Liver (tissue), 9 donors: ENCODE data around the gene PARD3. TPM values are rescaled to one million over a fixed set of nuclear protein-coding genes. Genes with fewer than 3 reads are reported as not detected.

Experiments used
- DNase-seq: peaks from one replicate; pipeline ENCODE4 v3.0.0-alpha.2; 2017; ENCODE audit warnings: low spot score
- H3K27ac ChIP-seq, 2 donors: one replicate each; pipeline ENCODE4 v1.7.0; 2013; ENCODE audit warnings: inconsistent platforms in 2 of 2, low read length in 2 of 2, control low read depth in 1 of 2, low read depth in 1 of 2, mild to moderate bottlenecking in 1 of 2
- H3K27me3 ChIP-seq, 4 donors: one replicate each; pipeline versions ENCODE4 v1.6.1 to v1.7.0; 2013; ENCODE audit warnings: low read length in 3 of 4, inconsistent platforms in 1 of 4, mild to moderate bottlenecking in 1 of 4, moderate library complexity in 1 of 4; ENCODE audit not compliant: control insufficient read depth in 4 of 4, insufficient read depth in 4 of 4
- H3K36me3 ChIP-seq, 4 donors: one replicate each; pipeline versions ENCODE4 v1.6.1 to v1.7.0; 2013; ENCODE audit warnings: low read length in 3 of 4, mild to moderate bottlenecking in 3 of 4, low read depth in 1 of 4, moderate library complexity in 1 of 4; ENCODE audit not compliant: control insufficient read depth in 4 of 4, insufficient read depth in 3 of 4
- H3K4me1 ChIP-seq, 4 donors: one replicate each; pipeline versions ENCODE4 v1.6.1 to v1.7.0; 2013; ENCODE audit warnings: low read length in 3 of 4, mild to moderate bottlenecking in 3 of 4, moderate library complexity in 1 of 4; ENCODE audit not compliant: control insufficient read depth in 4 of 4, insufficient read depth in 4 of 4
- H3K4me3 ChIP-seq, 3 donors: one replicate each; pipeline versions ENCODE4 v1.6.1 to v1.7.0; 2013; ENCODE audit warnings: low read length in 3 of 3, control low read depth in 1 of 3, low read depth in 1 of 3, mild to moderate bottlenecking in 1 of 3
- H3K9ac ChIP-seq, 2 donors: one replicate each; pipeline ENCODE4 v1.7.0; 2013; ENCODE audit warnings: low read length in 2 of 2, mild to moderate bottlenecking in 2 of 2, moderate library complexity in 2 of 2, control low read depth in 1 of 2, low read depth in 1 of 2
- H3K9me3 ChIP-seq, 4 donors: one replicate each; pipeline versions ENCODE4 v1.6.1 to v1.7.0; 2013; ENCODE audit warnings: low read length in 3 of 4; ENCODE audit not compliant: control insufficient read depth in 4 of 4
- EGR1 ChIP-seq, 2 donors: IDR thresholded peaks; 2 replicates each; pipeline ENCODE4 v1.6.1; 2016 to 2018; ENCODE audit warnings: antibody characterized with exemption in 2 of 2, low read depth in 2 of 2
- FOXA1 ChIP-seq: IDR thresholded peaks from 2 replicates; pipeline ENCODE4 v1.6.1; 2016; ENCODE audit warnings: antibody characterized with exemption
- FOXA2 ChIP-seq: IDR thresholded peaks from 2 replicates; pipeline ENCODE4 v1.6.1; 2016; ENCODE audit warnings: antibody characterized with exemption
- GABPA ChIP-seq, 2 donors: IDR thresholded peaks in 1 of 2; conservative IDR thresholded peaks in 1 of 2; 2 replicates each; pipeline ENCODE4 v1.6.1; 2016; ENCODE audit warnings: antibody characterized with exemption in 2 of 2, mild to moderate bottlenecking in 1 of 2, moderate library complexity in 1 of 2
- HNF4A ChIP-seq, 2 donors: conservative IDR thresholded peaks; 2 replicates each; pipeline ENCODE4 v1.6.1; 2016; ENCODE audit warnings: antibody characterized with exemption in 2 of 2, mild to moderate bottlenecking in 2 of 2
- HNF4G ChIP-seq: IDR thresholded peaks from 2 replicates; pipeline ENCODE4 v1.6.1; 2016; ENCODE audit warnings: antibody characterized with exemption
- JUND ChIP-seq, 2 donors: IDR thresholded peaks; 2 replicates each; pipeline ENCODE4 v1.6.1; 2016; ENCODE audit warnings: antibody characterized with exemption in 2 of 2
- NR2F2 ChIP-seq: IDR thresholded peaks from 2 replicates; pipeline ENCODE4 v1.6.1; 2016; ENCODE audit warnings: antibody characterized with exemption
- RAD21 ChIP-seq, 2 donors: IDR thresholded peaks; 2 replicates each; pipeline ENCODE4 v1.6.1; 2016; ENCODE audit warnings: antibody characterized with exemption in 2 of 2, mild to moderate bottlenecking in 2 of 2
- RXRA ChIP-seq, 2 donors: IDR thresholded peaks; 2 replicates each; pipeline ENCODE4 v1.6.1; 2017 to 2018; ENCODE audit warnings: antibody characterized with exemption in 2 of 2, mild to moderate bottlenecking in 1 of 2
- SP1 ChIP-seq: IDR thresholded peaks from 2 replicates; pipeline ENCODE4 v1.6.1; 2018; ENCODE audit warnings: antibody characterized with exemption, mild to moderate bottlenecking
- TAF1 ChIP-seq: conservative IDR thresholded peaks from 2 replicates; pipeline ENCODE4 v1.6.1; 2016; ENCODE audit warnings: antibody characterized with exemption, mild to moderate bottlenecking
- YY1 ChIP-seq: IDR thresholded peaks from 2 replicates; pipeline ENCODE4 v1.6.1; 2016; ENCODE audit warnings: antibody characterized with exemption, mild to moderate bottlenecking
- WGBS: extraction: QIAGEN DNeasy Blood & Tissue Kit; methylation state at CpG from one replicate; pipeline ENCODE4 v1.1.7; 2013; 5-methylcytosine and 5-hydroxymethylcytosine counted together
- polyA plus RNA-seq, 2 donors: library from polyadenylated mRNA; stranded (reverse) in 1 of 2; unstranded in 1 of 2; fragments of 200-250 nt in 1 of 2; fragments of >200 nt in 1 of 2; fragmentation: Nextera tagmentation in 1 of 2; extraction: Ambion mirVana in 1 of 2; gene quantifications; one replicate each; pipeline versions ENCODE4 v1.2.1 to v1.2.3, GENCODE V29; 2013 to 2015
- total RNA-seq, 2 donors: library from RNA; depleted of rRNA; stranded (reverse); fragments of >200 nt; gene quantifications; one replicate each; pipeline ENCODE4 v1.2.3, GENCODE V29; 2014
- TF ChIP-seq, protein P1 (sequence below): IDR thresholded peaks from 2 replicates; pipeline ENCODE4 v1.6.1; 2016; ENCODE audit warnings: antibody characterized with exemption
- TF ChIP-seq, protein P2 (sequence below): IDR thresholded peaks from 2 replicates; pipeline ENCODE4 v1.6.1; 2016; ENCODE audit warnings: antibody characterized with exemption, mild to moderate bottlenecking
- TF ChIP-seq, protein P3 (sequence below): fragments of 150-350 bp; IDR thresholded peaks from 2 replicates; pipeline ENCODE4 v1.5.1; 2017; ENCODE audit warnings: improper control_type of control experiment, low read depth, low read length; ENCODE audit not compliant: missing input control
- TF ChIP-seq, protein P4 (sequence below): IDR thresholded peaks from 2 replicates; pipeline ENCODE4 v1.6.1; 2016; ENCODE audit warnings: antibody characterized with exemption
- TF ChIP-seq, protein P5 (sequence below): IDR thresholded peaks from 2 replicates; pipeline ENCODE4 v1.6.1; 2016; ENCODE audit warnings: antibody characterized with exemption
- donor health status: healthy.
- donor health status: healthy.
- donor health status: healthy.
- donor health status: healthy.
- donor health status: healthy.

The PARD3 gene
- total and polyA plus RNA-seq, 4 donors, result 12.3 to 43.8 (median 13.5) TPM

DNA sequence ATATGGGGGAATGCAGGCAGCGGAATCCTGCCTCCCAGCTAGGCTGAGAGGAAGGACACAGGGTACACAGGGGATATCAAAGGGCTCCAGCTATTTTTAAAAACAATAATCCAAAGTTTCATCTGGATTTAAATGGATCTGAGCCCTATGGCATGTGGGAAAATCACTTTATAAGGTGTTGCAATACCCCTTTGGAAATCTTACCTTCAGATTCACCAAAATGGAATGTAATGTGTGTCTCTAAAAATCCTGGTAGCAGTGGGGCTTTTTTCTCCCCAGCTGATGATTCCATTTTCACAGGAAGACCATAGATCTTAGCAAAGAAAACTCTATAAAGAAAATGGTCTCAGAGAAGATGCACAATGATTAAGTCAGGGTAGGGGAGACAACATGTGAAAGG lies 722.2 kb downstream of the PARD3 start:
- no peak overlapping the region for H3K9ac ChIP-seq
- H3K4me1 ChIP-seq, result no peaks in the 10 kb centered on the region
- WGBS, result 92% methylated on average over 1 of the region's 1 CpG
- H3K36me3 ChIP-seq, result no peaks in the 10 kb centered on the region
- no peak for DNase-seq
- H3K27me3 ChIP-seq, result no peaks in the 10 kb centered on the region
- no peak overlapping the region for H3K27ac ChIP-seq
- H3K4me3 ChIP-seq, result no peak overlapping the region
- peaks cover 0 to 5% (median under 1%) of the 10 kb centered on the region in 4 donors for H3K9me3 ChIP-seq
- TF ChIP-seq, protein P1, sequence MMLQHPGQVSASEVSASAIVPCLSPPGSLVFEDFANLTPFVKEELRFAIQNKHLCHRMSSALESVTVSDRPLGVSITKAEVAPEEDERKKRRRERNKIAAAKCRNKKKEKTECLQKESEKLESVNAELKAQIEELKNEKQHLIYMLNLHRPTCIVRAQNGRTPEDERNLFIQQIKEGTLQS, result no peak
- TF ChIP-seq EGR1 (IDR thresholded peaks at IDR 0.05; ENCODE audit: low read depth in 2 of 2) (no peak), YY1 (no peak), JUND (IDR thresholded peaks at IDR 0.05) (no peak), FOXA2 (no peak), SP1 (no peak), RXRA (IDR thresholded peaks at IDR 0.05) (no peak), RAD21 (IDR thresholded peaks at IDR 0.05) (no peak), TAF1 (no peak), HNF4A (conservative IDR thresholded peaks at IDR 0.05) (no peak), NR2F2 (no peak), GABPA (IDR thresholded peaks at IDR 0.05 in 1 of 2, conservative IDR thresholded peaks at IDR 0.05 in 1 of 2) (no peak), FOXA1 (no peak), HNF4G (no peak)
- TF ChIP-seq, protein P2, sequence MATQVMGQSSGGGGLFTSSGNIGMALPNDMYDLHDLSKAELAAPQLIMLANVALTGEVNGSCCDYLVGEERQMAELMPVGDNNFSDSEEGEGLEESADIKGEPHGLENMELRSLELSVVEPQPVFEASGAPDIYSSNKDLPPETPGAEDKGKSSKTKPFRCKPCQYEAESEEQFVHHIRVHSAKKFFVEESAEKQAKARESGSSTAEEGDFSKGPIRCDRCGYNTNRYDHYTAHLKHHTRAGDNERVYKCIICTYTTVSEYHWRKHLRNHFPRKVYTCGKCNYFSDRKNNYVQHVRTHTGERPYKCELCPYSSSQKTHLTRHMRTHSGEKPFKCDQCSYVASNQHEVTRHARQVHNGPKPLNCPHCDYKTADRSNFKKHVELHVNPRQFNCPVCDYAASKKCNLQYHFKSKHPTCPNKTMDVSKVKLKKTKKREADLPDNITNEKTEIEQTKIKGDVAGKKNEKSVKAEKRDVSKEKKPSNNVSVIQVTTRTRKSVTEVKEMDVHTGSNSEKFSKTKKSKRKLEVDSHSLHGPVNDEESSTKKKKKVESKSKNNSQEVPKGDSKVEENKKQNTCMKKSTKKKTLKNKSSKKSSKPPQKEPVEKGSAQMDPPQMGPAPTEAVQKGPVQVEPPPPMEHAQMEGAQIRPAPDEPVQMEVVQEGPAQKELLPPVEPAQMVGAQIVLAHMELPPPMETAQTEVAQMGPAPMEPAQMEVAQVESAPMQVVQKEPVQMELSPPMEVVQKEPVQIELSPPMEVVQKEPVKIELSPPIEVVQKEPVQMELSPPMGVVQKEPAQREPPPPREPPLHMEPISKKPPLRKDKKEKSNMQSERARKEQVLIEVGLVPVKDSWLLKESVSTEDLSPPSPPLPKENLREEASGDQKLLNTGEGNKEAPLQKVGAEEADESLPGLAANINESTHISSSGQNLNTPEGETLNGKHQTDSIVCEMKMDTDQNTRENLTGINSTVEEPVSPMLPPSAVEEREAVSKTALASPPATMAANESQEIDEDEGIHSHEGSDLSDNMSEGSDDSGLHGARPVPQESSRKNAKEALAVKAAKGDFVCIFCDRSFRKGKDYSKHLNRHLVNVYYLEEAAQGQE, result no peak
- TF ChIP-seq, protein P3, sequence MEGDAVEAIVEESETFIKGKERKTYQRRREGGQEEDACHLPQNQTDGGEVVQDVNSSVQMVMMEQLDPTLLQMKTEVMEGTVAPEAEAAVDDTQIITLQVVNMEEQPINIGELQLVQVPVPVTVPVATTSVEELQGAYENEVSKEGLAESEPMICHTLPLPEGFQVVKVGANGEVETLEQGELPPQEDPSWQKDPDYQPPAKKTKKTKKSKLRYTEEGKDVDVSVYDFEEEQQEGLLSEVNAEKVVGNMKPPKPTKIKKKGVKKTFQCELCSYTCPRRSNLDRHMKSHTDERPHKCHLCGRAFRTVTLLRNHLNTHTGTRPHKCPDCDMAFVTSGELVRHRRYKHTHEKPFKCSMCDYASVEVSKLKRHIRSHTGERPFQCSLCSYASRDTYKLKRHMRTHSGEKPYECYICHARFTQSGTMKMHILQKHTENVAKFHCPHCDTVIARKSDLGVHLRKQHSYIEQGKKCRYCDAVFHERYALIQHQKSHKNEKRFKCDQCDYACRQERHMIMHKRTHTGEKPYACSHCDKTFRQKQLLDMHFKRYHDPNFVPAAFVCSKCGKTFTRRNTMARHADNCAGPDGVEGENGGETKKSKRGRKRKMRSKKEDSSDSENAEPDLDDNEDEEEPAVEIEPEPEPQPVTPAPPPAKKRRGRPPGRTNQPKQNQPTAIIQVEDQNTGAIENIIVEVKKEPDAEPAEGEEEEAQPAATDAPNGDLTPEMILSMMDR, result no peak
- TF ChIP-seq, protein P4, sequence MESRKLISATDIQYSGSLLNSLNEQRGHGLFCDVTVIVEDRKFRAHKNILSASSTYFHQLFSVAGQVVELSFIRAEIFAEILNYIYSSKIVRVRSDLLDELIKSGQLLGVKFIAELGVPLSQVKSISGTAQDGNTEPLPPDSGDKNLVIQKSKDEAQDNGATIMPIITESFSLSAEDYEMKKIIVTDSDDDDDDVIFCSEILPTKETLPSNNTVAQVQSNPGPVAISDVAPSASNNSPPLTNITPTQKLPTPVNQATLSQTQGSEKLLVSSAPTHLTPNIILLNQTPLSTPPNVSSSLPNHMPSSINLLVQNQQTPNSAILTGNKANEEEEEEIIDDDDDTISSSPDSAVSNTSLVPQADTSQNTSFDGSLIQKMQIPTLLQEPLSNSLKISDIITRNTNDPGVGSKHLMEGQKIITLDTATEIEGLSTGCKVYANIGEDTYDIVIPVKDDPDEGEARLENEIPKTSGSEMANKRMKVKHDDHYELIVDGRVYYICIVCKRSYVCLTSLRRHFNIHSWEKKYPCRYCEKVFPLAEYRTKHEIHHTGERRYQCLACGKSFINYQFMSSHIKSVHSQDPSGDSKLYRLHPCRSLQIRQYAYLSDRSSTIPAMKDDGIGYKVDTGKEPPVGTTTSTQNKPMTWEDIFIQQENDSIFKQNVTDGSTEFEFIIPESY, result no peak
- TF ChIP-seq, protein P5, sequence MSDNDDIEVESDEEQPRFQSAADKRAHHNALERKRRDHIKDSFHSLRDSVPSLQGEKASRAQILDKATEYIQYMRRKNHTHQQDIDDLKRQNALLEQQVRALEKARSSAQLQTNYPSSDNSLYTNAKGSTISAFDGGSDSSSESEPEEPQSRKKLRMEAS, result no peak
